Stimulated activated CD8-positive, alpha-beta memory T cell treated with anti-CD3 and anti-CD28 coated beads, Interleukin-12 subunit alpha, Interleukin-12 subunit beta, amount 100 ng/mL, for 1 hour (primary cell): ENCODE measurements around the gene KCNN3.
"Not testable (repeated sequence)": the region's sequence is repeated elsewhere in the genome, so short reads cannot be mapped to it uniquely, and the experiment has no call there.

Experiments used
- DNase-seq: peaks from one replicate; pipeline ENCODE4 v3.0.0-alpha.2; 2020; ENCODE audit warnings: low read depth

The KCNN3 gene

DNA sequence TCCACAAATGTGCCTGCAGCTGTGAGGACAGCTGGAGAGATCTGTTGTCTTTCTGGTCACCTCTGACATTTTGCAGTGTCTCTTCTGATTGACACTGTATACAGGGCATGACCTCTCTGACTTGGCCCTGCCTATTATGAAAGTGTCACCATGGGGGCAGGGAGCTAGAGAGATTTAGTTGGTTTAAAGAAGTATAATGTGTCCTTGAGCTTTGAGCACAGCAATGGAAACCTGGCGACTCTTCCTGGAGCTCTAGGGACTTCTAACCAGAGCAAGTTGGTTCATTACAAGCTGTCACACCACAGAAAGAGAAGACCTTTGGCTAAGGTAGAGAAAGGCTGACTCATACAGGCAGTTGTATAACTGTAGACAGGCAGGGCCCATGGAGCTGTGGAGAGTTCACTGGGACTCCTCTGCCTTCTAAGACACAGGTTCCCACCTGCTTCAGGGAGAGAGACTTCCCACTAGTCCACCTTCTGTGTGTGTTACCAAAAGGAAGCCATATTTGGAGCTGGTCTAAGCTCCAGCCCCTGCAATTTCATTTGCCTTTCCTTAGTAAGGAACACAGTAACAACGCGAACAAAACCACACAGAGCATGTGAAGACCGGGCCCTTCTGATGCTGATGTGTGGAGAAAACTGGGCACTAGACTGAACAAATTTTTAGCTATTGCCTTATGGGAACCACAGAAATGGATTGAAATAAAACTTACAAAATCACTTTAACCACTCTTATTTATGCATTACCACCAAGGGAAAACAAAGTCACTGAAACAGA lies 171.6 kb downstream of the KCNN3 start:
- no peak for DNase-seq

DNA sequence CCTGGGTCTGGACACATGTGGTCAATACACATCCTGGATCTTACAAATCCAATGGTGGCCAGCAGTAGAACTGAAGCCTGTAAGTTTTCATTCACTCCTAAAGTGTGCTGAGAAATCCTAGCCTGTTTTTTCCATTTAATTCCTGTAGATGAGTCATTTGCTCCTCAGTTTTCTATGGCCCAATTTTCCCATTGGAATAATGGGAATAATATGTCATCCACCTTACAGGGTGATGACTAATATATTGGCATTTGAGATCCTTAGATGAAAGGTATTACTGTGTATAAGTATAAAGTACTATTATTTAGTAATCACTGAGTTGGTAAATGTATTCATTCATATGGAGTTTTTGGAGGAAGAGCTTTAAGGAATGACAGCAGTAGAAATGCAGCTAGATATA lies 172.4 kb downstream of the KCNN3 start:
- DNase-seq, result no peak

DNA sequence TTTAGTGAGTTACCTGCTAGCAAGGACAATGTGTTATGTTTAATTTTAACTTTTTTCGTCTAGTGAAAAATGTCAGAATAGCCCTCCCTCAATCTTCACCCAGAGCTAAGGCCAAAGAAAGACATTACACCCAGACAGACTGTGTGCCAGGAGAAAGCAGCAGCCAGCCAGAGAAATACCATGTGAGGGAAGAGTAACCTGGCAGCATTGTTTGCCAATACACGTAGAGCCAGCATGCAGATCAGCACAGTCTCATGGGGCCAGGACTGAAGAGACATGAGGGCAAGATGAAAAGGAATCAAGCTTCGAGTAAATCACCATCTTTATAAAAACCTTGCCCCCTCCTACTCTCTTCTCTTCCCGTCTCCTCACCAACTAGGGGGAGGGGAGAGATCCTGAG lies 173.6 kb downstream of the KCNN3 start:
- DNase-seq, result no peak

DNA sequence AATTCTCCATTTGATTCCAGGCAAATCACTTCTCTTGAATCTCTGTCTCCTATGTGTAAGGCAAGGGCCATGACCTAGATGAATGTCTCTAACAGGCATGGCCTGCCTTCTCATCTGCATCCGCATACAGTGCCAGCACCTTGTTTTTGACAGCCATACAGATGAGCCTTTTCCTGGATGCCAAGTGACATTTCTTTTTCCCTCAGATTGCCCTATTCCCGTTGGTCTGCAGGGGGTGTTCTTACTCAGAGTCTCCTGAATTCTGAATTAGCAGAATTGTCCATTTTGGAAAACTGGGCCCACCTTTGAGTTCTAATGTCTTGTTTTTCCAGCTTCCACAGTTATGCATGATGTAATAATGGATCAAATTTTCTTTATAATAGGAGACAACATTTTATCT lies 174.1 kb downstream of the KCNN3 start:
- DNase-seq, result no peak

DNA sequence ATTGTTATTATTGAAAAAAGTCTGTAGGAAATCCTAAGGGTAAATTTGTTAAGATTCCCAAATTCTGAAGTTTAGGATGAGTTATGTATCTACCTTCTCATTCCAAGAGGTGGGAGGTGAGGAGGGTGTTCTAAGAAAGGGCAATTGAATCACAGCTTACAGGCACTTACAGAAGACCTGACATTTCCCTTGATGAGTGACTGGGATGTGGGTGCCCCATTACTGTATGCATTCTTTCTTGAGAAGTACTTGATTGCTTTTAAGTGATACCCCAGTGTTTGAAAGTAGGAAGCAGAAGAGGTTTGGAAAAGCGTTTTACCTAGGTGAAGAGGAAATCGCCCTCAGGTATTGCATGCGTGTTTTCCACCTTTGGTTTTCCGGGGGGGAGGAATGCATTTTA lies 175.1 kb downstream of the KCNN3 start:
- DNase-seq, result no peak

DNA sequence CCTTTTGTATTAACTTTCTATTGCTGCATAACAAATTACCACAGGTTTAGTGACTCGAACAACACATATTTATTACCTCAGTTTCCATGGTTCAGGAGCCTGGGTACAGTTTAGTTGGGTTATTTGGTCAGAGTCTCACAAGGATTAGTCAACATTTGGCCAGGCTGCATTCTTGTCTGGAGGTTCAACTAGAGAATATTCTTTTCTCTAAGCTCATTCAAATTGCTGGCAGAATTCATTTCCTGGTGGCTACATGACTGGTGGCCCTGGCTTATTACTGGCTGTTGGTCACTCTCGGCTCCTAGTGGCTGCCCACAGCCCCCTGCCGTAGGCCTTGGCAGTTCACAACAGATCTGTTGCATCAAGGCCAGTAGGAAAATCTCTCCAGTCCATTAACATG lies 181.0 kb downstream of the KCNN3 start:
- no peak for DNase-seq

DNA sequence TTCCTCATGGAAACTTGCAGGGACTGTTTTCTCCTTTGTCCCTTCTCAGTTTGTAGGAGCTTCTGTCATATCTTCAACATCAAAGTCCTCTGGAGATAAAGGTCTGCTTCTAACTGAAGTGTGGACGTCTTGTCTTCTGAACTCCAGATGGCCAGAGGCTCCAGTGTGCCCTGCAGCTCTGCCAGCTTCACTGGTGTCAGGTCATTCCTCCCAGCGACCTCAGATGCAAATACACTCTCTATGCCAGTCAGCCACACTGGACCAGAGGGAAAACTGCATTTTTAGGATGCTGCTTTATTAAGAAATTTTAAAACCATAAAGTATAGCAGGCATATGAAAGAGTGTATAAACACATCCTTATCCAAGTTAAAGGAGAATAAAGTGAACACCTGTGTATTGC lies 183.6 kb downstream of the KCNN3 start:
- DNase-seq, result no peak

DNA sequence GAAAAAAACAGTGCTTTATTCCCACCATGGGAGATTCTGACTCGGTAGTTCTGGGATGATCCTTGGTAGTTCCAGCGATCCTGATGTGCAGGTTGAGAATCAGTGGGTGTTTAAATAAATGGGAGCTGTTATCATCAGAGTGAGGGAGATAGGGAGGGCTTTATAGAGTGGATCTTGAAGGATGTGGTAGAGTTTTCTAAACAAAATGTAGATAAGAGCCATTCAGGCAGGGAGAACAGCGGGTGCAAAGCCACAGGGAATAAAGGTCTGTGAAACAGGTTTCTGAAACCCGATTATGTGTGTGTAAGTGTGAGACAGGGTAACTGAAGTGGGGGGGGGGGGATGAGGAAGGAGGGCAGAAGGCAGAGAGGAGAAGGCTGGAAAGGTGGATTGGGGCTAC lies 186.3 kb downstream of the KCNN3 start:
- no peak for DNase-seq

DNA sequence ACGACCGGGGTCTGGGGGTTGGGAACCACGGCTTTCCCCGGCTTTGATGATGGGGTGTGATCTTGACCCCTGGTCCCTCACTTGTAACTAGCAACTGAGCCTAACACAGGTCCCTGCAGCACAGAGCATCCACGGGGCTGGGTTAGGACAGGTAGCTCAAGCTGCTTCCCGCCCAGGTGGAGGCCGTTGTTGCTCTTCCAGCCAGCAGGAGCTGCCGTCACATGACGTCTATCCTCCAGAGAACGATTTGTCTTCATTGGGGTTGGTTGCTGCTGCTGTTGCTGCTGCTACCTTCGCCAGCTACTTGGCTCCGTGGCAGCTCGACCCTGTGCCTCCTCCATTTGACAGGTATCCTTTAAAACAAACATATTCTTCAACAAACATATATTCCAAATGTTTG lies 187.8 kb downstream of the KCNN3 start:
- no peak for DNase-seq

DNA sequence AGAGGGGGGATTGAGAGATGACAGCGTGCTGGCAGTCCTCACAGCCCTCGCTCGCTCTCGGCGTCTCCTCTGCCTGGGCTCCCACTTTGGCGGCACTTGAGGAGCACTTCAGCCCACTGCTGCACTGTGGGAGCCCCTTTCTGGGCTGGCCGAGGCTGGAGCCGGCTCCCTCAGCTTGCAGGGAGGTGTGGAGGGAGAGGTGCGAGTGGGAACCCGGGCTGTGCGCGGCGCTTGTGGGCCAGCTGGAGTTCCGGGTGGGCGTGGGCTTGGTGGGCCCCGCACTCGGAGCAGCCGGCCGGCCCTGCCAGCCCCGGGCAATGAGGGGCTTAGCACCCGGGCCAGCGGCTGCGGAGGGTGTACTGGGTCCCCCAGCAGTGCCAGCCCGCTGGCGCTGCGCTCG lies 192.2 kb downstream of the KCNN3 start:
- DNase-seq, result not testable (repeated sequence)

DNA sequence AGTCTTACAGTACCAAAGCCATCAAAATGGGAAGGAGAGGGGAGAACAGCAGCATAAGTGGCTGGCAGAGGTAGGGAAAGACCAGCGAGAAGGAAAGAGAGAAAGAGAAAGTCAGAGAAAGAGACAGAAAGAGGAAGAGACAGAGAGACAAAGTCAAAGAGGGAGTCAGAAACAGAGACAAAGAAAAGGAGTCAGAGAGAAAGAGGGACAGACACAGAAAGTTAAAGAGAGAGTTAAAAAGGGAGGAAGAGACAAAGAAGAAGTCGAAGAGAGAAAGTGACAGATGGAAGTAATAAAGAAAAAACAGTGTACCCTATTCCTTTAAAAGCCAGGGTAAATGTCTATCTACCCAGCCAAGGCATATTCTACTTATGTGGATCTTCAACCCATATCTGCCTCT lies 193.2 kb downstream of the KCNN3 start:
- DNase-seq, result not testable (repeated sequence)

DNA sequence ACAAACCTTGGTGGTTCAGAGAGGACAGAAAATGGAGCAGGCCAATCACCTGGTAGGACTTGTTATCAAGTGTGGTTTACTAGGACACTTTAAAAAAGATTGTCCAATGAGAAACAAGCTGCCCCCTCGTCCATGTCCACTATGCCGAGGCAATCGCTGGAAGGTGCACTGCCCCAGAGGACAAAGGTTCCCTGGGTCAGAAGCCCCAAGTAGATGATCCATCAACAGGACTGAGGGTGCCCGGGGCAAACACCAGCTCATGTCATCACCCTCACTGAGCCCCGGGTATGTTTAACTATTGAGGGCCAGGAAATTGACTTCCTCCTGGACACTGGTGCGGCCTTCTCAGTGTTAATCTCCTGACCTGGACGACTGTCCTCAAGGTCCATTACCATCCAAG lies 195.6 kb downstream of the KCNN3 start:
- DNase-seq, result not testable (repeated sequence)

DNA sequence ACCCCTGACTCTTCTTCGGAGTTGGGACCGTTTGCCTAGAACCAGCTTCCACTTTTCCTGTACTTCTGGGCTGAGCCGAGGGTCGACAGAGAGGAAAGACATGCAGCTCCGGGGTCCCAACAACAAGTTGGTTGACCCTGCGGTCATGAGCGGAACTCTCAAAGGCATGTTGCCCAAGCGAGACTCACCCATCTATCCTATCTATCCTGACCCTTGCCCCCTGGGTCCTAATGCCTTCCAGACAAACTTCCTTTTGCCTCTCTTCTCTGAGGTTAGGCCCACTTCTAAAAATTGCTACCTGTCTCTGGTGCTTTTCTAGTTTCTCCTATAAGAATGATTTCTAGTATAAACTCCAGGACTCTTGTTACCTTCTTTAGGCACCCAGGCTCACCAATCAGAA lies 197.8 kb downstream of the KCNN3 start:
- DNase-seq, result not testable (repeated sequence)

DNA sequence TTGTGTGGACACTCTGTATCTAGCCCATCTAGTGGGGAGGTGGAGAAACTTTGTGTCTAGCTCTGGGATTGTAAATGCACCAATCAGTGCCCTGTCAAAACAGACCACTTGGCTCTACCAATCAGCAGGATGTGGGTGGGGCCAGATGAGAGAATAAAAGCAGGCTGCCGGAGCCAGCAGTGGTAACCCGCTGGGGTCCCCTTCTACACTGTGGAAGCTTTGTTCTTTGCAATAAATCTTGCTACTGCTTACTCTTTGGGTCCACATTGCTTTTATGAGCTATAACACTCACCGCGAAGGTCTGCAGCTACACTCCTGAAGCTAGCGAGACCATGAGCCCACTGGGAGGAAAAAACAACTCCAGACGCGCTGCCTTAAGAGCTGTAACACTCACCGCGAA lies 198.7 kb downstream of the KCNN3 start:
- not testable (repeated sequence) for DNase-seq

DNA sequence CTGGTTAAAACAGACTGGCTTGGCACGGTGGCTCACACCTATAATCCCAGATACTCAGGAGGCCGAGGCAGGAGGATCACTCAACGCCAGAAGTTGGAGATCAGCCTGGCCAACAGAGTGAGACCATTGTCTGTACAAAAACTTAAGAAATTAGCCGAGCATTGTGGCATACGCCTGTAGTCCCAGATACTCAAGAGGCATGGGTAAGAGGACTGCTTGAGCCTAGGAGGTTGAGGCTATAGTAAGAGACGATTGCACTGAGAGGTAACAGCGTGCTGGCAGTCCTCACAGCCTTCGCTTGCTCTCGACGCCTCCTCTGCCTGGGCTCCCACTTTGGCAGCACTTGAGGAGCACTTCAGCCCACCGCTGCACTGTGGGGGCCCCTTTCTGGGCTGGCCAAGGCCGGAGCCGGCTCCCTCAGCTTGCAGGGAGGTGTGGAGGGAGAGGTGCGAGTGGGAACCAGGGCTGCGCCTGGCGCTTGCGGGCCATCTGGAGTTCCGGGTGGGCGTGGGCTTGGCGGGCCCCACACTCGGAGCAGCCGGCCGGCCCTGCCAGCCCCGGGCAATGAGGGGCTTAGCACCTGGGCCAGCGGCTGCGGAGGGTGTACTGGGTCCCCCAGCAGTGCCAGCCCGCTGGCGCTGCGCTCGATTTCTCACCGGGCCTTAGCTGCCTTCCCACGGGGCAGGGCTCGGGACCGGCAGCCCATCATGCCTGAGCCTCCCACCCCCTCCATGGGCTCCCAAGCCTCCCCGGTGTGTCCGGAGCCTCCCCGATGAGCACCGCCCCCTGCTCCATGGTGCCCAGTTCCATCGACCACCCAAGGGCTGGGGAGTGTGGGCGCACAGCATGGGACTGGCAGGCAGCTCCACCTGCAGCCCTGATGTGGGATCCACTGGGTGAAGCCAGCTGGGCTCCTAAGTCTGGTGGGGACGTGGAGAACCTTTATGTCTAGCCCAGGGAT lies 199.5 kb downstream of the KCNN3 start:
- DNase-seq, result not testable (repeated sequence)

DNA sequence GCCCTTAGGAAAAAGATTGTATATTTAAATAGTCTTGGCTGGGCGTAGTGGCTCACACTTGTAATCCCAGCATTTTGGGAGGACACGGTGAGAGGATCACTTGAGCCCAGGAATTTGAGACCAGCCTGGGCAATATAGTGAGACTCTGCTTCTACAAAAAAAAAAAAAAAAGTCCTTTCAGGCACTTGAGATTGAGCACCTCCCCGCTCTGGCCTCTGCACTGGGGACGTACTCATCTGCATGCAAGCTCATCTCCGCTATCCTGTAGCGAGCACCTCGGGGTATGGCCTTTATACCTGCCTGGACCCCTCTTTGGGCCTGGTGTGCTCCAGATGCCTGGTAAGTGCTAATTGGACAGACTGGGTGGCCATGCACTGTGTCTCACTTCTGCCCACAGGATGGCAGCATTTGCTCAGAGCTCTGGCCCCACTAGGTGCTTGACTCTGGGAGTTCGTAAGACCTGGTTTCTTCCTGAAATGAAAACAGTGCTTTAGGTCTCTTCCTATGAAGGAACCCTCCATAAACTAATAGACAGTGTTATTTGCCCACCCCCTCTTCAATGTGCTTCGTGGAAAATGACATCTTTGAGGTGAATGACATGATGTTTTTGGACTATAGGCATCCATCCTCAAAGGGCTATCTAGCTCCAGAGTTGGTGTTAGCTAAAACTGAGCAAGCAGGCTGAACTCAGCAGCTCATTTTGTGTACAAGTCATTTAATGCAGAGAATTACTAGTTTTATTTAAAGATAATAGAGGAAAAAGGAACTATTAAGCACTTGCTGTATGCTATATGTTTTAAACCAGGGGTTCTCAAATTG lies 200.4 kb downstream of the KCNN3 start:
- peak; percentile 50 for DNase-seq

DNA sequence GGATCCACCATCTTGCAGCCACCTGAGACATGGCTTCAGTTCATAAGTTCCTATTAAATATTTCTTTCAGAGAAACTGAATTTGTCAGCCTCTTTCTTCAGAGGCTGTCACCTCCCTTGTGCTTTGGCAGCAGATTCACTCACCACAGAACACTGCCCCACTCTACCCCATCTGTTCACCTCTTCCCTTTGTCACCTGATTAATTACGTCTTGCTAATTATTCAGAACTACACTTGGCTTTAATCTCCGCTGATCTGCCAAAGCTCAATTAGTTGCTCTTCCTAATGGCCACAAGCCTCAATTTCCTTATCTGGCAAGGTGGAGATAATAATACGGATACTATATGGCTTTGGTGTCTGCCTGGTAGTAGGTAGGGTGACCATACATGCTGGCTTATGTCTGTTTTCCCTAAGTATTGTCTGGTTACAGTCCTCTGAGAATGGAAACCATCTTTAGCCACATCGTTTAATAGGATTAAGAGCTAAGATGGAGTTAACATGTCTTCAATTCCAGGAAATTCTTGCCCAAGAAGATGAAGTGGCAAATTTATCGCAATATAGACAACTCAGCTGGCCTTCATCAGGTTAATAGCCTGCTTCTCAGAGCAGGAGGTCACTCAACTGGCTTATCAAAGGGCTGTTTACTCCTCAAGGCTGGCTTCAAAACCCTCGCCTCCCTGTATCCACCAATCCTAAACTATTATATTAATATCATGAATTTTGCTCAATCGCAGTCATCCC lies 203.9 kb downstream of the KCNN3 start:
- DNase-seq, result no peak

DNA sequence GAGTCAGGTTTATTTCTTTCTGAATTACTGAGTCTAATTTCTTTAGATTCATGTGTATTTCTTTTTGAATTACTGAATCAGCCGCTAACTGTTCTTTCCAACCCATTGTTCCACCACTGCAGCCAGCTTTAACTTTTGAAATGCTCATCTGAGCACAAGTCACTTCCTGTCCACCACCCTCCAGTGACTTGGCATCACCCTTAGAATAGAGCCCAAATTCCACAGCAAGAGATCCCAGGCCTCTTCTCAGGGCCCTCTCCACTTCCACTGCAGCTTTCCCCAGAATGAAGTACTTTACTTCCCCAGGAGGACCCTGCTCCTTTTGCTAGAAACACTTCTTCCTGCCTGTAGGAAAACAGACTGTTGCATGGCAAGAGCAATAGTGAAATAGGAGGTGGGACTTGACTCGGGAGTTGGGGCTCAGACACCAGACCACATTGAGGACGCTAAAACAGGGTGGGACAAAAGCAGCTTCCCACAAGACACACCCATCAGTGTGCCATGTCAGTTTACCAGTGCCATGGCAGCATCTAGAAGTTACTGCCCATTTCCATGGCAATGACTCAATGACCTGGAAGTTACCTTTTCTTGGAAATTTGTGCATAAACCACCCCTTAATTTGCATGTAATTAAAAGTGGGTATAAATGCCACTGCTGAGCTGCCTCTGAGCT lies 205.6 kb downstream of the KCNN3 start:
- DNase-seq, result no peak

DNA sequence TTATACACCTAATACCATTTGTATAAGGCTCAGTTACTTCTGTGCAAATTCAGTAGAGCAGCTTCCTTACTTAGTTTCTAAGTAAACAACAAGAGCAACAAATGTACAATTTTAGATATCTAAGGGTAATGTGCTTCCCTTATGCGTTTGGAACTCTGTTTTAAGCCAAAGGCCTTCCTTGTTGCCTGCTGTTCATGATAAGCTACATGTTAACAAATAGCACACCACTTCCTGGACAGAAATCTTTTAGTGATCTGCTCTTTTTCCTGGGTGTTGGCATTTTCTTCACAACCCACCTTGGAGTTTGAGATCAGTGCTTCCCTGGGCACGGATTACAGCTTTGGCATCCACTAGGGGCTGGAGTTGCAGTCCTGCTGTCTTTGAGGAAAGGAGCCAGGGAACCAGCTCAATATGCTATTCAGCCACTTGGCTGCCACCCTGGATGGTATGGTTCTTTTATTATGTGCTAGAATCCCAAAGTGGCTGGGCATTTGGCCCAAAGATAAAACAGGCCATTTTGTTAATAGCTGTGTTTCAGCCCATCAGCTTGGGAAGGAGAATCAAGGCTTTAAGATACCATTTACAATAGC lies 206.5 kb downstream of the KCNN3 start:
- DNase-seq, result no peak

DNA sequence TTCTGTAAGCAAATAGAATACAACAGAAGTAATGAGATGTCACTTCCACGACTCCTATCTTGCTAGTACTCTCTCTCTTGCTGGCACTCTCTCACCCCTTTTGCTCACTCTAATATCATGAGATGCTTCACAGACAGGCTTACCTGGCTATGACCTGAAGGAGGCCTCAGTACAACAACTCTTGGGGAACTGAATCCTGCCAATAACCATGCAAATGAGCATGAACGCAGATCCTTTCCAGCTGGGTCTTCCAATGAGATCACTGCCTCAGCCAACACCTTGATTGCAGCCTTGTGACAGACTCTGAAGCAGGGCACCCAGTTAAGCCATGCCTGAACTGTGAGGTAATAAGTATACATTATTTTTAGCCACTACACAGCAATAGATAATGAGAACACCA lies 209.0 kb downstream of the KCNN3 start:
- no peak for DNase-seq
